Liver (tissue), 3 donors: ENCODE measurements around the gene WDR11.

ENCODE experiments used
- CTCF ChIP-seq: fragments of 150-350 bp; IDR thresholded peaks from 2 replicates; pipeline ENCODE4 v1.5.1; 2017; ENCODE audit warnings: improper control_type of control experiment, low read depth, low read length; ENCODE audit not compliant: missing input control
- FOXA1 ChIP-seq: IDR thresholded peaks from 2 replicates; pipeline ENCODE4 v1.6.1; 2016; ENCODE audit warnings: antibody characterized with exemption
- GABPA ChIP-seq, 2 donors: IDR thresholded peaks in 1 of 2; conservative IDR thresholded peaks in 1 of 2; 2 replicates each; pipeline ENCODE4 v1.6.1; 2016; ENCODE audit warnings: antibody characterized with exemption in 2 of 2, mild to moderate bottlenecking in 1 of 2, moderate library complexity in 1 of 2
- HNF4A ChIP-seq, 2 donors: conservative IDR thresholded peaks; 2 replicates each; pipeline ENCODE4 v1.6.1; 2016; ENCODE audit warnings: antibody characterized with exemption in 2 of 2, mild to moderate bottlenecking in 2 of 2
- JUND ChIP-seq, 2 donors: IDR thresholded peaks; 2 replicates each; pipeline ENCODE4 v1.6.1; 2016; ENCODE audit warnings: antibody characterized with exemption in 2 of 2
- MAX ChIP-seq: IDR thresholded peaks from 2 replicates; pipeline ENCODE4 v1.6.1; 2016; ENCODE audit warnings: antibody characterized with exemption
- RAD21 ChIP-seq, 2 donors: IDR thresholded peaks; 2 replicates each; pipeline ENCODE4 v1.6.1; 2016; ENCODE audit warnings: antibody characterized with exemption in 2 of 2, mild to moderate bottlenecking in 2 of 2
- RXRA ChIP-seq, 2 donors: IDR thresholded peaks; 2 replicates each; pipeline ENCODE4 v1.6.1; 2017 to 2018; ENCODE audit warnings: antibody characterized with exemption in 2 of 2, mild to moderate bottlenecking in 1 of 2
- SP1 ChIP-seq: IDR thresholded peaks from 2 replicates; pipeline ENCODE4 v1.6.1; 2018; ENCODE audit warnings: antibody characterized with exemption, mild to moderate bottlenecking
- TAF1 ChIP-seq: conservative IDR thresholded peaks from 2 replicates; pipeline ENCODE4 v1.6.1; 2016; ENCODE audit warnings: antibody characterized with exemption, mild to moderate bottlenecking
- YY1 ChIP-seq: IDR thresholded peaks from 2 replicates; pipeline ENCODE4 v1.6.1; 2016; ENCODE audit warnings: antibody characterized with exemption, mild to moderate bottlenecking
- TF ChIP-seq, protein P1 (sequence below): IDR thresholded peaks from 2 replicates; pipeline ENCODE4 v1.6.1; 2016; ENCODE audit warnings: antibody characterized with exemption, mild to moderate bottlenecking
- TF ChIP-seq, protein P2 (sequence below): IDR thresholded peaks from 2 replicates; pipeline ENCODE4 v1.6.1; 2016; ENCODE audit warnings: antibody characterized with exemption
- TF ChIP-seq, protein P3 (sequence below): IDR thresholded peaks from 2 replicates; pipeline ENCODE4 v1.6.1; 2016; ENCODE audit warnings: antibody characterized with exemption
- donor health status: healthy.
- donor health status: healthy.

DNA sequence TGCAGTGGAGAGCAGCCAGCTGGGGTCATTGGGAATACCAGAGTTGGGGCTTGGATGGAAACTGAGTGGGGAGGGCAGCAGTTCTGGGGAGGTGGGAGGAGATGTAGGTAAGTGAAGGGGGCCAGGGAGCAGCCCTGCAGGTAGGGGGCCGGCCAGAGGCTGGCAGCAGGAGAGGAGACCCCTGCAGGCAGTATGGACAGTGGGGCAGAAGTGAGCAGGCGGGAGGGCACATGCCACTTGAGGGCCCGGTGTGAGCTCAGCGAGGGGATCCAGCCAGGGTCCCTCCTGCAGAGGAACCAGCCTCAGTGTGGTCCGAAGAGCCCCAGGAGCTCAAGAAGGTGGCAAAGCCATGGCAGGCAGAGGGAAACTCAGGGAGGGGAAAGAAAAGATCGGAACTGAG, 75.4 kb downstream of the WDR11 start:
- TF ChIP-seq CTCF, result no peak
- TF ChIP-seq, protein P1, sequence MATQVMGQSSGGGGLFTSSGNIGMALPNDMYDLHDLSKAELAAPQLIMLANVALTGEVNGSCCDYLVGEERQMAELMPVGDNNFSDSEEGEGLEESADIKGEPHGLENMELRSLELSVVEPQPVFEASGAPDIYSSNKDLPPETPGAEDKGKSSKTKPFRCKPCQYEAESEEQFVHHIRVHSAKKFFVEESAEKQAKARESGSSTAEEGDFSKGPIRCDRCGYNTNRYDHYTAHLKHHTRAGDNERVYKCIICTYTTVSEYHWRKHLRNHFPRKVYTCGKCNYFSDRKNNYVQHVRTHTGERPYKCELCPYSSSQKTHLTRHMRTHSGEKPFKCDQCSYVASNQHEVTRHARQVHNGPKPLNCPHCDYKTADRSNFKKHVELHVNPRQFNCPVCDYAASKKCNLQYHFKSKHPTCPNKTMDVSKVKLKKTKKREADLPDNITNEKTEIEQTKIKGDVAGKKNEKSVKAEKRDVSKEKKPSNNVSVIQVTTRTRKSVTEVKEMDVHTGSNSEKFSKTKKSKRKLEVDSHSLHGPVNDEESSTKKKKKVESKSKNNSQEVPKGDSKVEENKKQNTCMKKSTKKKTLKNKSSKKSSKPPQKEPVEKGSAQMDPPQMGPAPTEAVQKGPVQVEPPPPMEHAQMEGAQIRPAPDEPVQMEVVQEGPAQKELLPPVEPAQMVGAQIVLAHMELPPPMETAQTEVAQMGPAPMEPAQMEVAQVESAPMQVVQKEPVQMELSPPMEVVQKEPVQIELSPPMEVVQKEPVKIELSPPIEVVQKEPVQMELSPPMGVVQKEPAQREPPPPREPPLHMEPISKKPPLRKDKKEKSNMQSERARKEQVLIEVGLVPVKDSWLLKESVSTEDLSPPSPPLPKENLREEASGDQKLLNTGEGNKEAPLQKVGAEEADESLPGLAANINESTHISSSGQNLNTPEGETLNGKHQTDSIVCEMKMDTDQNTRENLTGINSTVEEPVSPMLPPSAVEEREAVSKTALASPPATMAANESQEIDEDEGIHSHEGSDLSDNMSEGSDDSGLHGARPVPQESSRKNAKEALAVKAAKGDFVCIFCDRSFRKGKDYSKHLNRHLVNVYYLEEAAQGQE, result no peak
- no peak for TF ChIP-seq YY1
- TF ChIP-seq MAX, result no peak
- TF ChIP-seq, protein P2, sequence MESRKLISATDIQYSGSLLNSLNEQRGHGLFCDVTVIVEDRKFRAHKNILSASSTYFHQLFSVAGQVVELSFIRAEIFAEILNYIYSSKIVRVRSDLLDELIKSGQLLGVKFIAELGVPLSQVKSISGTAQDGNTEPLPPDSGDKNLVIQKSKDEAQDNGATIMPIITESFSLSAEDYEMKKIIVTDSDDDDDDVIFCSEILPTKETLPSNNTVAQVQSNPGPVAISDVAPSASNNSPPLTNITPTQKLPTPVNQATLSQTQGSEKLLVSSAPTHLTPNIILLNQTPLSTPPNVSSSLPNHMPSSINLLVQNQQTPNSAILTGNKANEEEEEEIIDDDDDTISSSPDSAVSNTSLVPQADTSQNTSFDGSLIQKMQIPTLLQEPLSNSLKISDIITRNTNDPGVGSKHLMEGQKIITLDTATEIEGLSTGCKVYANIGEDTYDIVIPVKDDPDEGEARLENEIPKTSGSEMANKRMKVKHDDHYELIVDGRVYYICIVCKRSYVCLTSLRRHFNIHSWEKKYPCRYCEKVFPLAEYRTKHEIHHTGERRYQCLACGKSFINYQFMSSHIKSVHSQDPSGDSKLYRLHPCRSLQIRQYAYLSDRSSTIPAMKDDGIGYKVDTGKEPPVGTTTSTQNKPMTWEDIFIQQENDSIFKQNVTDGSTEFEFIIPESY, result no peak
- no peak for TF ChIP-seq RAD21 (IDR thresholded peaks at IDR 0.05)
- TF ChIP-seq SP1, result no peak
- TF ChIP-seq HNF4A (conservative IDR thresholded peaks at IDR 0.05), result no peak
- no peak for TF ChIP-seq FOXA1
- no peak for TF ChIP-seq TAF1
- TF ChIP-seq JUND (IDR thresholded peaks at IDR 0.05), result no peak
- TF ChIP-seq RXRA (IDR thresholded peaks at IDR 0.05), result no peak
- TF ChIP-seq GABPA (IDR thresholded peaks at IDR 0.05 in 1 of 2, conservative IDR thresholded peaks at IDR 0.05 in 1 of 2), result no peak
- TF ChIP-seq, protein P3, sequence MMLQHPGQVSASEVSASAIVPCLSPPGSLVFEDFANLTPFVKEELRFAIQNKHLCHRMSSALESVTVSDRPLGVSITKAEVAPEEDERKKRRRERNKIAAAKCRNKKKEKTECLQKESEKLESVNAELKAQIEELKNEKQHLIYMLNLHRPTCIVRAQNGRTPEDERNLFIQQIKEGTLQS, result no peak
